HUDEP-2 (cell line): ENCODE measurements around the gene TPRN.

Experiments
- DNase-seq, 76 experiments: peaks; one replicate each; lab custom pipeline; 2025; ENCODE audit not compliant: unreplicated experiment in 76 of 76; lab: John Stamatoyannopoulos, UW

TPRN gene

DNA sequence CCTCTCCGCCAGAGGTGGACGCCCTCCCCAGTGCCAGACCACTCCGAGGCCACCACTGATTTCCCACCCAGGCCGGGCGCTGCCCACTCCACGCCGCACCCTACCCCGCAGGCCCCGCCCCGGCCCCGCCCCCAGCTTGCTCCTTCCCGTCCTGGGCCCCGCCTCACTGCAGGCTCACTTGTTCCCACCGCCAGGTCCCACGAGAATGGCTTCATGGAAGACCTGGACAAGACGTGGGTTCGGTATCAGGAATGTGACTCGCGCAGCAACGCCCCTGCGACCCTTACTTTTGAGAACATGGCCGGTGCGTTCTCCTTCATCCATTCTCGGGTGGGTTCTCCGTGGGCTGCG lies 37.2 kb downstream of the TPRN start:
- DNase-seq, result peak in 1 of 76 experiments; percentile 12

DNA sequence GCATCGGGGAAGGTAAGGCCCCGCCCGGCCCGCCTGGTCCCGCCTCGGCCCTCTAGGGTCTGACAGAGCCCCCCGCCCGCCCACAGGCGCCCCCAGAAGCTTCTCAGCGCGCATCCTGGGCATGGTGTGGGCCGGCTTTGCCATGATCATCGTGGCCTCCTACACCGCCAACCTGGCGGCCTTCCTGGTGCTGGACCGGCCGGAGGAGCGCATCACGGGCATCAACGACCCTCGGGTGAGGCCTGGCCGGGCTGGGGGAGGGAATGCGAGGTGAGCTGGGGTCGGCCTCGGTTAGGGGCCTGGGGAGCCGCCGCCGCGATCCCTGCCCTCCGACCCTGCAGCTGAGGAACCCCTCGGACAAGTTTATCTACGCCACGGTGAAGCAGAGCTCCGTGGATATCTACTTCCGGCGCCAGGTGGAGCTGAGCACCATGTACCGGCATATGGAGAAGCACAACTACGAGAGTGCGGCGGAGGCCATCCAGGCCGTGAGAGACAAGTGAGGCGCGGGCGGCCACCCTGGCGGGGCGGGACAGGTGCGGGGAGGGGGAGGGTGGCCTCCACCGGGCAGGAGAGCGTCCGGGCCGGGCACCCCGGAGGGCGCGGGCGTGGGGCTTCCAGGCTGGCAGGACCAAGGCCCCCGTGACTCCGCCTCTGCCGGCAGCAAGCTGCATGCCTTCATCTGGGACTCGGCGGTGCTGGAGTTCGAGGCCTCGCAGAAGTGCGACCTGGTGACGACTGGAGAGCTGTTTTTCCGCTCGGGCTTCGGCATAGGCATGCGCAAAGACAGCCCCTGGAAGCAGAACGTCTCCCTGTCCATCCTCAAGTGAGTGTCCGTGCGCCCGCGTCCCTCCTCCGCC lies 37.8 kb downstream of the TPRN start:
- DNase-seq, result peak in 10 of 76 experiments; percentile 4 to 31 (median 18)

DNA sequence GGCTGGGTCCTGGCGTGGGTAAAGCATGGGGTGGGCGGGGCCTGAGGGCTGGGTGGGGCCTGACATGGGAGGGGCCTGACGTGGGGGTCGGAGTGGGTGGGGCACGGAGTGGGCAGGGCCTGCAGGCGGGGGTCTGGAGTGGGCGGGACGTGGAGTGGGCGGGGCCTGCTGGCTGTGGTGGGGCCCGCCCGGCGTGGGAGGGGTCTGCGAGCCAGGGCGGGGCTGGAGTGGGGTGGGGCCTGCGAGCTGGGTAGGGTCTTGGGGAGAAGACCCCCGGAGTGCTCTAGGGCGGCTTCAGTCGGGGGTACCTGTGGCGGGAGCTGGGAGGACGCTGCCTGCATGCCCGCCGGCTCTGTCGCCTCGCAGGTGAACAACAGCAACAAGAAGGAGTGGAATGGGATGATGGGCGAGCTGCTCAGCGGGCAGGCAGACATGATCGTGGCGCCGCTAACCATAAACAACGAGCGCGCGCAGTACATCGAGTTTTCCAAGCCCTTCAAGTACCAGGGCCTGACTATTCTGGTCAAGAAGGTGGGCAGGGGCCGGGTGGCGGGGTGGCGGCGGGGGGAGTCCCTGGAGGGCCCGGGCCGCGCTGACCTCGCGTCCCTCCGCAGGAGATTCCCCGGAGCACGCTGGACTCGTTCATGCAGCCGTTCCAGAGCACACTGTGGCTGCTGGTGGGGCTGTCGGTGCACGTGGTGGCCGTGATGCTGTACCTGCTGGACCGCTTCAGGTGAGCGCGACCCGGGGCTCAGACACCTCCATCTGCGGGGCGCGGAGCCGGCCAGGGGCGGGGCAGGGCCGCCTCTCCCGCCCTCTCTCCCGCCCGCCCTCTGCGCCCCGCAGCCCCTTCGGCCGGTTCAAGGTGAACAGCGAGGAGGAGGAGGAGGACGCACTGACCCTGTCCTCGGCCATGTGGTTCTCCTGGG lies 38.7 kb downstream of the TPRN start:
- DNase-seq, result peak in 2 of 76 experiments; percentile 7 to 12

DNA sequence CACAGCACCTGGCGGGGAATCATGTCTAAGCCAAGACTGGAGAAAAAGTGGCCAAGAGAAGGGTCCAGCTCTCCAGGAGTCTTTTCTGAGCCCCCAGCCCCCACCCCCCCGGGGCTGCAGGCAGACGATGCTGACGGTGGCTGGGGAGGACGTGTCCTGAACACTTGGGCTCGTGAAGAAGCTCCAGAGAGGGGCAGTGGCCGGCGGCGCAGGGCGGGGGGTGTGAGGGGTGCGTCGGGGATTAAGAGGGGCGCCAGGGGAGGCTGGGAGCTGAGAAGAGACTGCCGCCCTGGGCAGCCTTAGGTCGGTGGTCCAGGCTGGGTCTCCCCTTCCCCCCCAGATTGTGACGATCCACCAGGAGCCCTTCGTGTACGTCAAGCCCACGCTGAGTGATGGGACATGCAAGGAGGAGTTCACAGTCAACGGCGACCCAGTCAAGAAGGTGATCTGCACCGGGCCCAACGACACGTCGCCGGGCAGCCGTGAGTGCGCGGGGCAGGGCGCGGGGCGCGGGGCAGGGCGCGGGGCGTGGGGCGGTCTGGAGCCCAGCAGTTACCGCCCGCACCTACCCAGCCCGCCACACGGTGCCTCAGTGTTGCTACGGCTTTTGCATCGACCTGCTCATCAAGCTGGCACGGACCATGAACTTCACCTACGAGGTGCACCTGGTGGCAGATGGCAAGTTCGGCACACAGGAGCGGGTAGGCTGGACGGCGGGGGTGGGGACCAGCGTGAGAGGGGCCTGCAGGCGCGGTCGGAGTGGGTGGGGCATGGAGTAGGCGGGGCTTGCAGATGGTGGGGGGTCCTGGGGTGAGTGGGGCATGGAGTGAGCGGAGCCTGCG lies 39.6 kb downstream of the TPRN start:
- no peak for DNase-seq

DNA sequence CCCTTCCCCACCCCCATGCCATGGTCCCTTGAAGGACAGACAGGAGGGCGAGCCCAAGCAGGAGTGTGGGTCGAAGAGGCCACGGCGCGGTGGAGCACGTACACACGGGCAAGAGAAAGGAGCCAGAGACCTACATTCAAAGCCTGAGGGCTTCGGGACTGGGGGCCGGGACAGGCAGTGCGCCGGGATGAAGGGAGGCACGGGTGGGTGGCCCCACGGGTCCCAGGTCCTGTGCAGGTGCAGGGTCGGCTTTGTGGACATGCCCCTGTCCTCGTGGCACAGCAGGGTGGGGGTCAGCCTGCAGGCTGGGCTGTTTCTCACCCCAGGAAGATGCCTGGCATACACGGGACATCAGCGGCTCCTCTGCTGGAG lies 40.5 kb downstream of the TPRN start:
- no peak for DNase-seq

DNA sequence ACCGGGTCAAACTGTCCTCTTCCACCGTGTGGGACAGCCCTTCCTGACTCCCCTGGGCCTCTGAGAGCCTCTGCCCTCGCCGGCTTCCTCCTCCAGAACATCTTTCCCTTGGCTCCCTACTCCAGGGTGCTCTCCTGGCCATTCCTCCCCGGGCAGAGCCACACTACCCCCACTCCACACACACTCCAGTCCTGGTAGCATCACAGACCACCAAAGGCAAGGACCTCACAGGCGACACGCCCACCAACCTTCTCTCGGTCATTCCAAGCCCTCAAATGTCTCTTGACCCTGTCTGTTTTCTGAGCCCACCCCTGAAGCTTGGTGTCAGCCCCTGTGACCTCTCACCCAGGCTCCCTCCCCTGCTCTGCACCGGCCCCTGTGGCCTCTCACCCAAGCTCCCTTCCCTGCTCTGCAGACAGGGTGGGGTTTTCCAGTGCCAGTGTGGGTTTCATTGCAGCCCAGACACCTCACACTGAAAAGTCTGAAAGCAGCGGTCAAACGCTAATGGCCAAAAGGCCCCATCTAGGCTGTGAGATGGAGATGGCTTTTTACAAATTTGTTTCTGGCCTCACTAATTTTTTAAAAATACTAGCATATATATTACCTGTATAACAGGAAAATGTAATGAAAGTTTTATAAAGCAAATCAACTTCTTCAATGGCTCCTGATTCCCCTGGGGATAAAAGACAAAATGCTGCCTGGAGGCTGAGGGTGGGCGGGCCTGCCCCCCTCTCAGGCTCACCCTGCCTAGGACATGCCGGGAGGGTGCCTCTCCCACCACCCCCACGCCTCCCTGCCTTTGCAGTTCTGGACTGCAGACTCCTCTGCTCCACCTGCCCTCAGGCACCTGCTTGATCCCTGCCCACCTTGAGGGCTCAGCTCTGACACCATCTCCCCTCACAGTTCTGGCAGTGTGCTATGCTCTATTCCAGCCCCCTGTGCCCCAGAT lies 41.2 kb downstream of the TPRN start:
- no peak for DNase-seq

DNA sequence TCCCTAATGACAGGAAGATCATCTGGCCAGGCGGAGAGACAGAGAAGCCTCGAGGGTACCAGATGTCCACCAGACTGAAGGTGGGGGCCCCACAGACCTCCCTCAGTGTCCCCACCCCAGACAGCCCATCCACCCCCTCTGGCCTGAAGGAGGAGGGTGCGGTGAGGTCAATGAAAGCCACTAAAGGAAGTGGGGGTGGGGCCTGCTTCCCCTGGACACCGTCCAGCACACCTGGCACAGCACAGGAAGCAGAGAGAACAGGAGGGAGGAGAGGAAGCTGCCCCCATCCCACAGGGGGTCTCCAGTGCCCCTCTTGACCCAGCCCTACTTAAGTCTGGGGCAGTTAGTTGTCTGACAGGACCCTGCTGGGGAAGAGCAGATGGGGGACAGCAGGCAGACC lies 41.9 kb downstream of the TPRN start:
- no peak for DNase-seq

DNA sequence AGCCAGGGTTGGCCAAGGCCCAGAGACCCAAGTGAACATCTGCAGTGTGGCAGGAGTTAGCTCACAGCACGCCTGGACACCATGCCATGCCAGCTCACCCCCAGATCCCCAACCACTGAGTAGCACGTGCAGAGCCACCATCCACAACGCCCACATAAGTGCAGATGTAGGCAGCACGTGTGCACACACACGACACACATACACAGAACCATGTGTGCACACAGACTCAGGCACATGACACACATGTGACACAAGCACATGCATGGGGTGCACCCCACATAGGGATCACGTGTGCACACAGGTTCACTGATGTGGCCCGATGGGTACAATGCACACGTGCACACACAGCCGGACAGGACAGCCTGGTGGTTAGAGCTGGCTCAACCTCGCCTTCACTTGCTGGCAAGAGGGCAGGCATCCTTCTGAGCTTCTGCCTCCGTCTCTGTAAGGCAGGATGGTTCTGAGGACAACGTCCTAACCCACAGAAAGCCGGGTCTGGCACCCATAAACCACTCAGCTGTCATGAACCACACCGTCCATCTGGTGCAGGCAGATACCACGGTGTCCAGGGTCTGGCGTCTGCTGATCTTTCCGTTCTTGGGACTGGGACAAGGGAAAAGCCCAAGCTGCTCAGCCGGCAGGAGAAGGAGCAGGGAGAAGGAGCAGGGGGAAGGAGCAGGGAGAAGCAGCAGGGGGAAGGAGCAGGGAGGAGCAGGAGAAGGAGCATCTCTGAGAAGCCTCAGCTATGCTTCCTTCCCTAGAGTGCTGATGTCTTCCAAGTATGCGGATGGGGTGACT lies 42.7 kb downstream of the TPRN start:
- DNase-seq, result no peak

DNA sequence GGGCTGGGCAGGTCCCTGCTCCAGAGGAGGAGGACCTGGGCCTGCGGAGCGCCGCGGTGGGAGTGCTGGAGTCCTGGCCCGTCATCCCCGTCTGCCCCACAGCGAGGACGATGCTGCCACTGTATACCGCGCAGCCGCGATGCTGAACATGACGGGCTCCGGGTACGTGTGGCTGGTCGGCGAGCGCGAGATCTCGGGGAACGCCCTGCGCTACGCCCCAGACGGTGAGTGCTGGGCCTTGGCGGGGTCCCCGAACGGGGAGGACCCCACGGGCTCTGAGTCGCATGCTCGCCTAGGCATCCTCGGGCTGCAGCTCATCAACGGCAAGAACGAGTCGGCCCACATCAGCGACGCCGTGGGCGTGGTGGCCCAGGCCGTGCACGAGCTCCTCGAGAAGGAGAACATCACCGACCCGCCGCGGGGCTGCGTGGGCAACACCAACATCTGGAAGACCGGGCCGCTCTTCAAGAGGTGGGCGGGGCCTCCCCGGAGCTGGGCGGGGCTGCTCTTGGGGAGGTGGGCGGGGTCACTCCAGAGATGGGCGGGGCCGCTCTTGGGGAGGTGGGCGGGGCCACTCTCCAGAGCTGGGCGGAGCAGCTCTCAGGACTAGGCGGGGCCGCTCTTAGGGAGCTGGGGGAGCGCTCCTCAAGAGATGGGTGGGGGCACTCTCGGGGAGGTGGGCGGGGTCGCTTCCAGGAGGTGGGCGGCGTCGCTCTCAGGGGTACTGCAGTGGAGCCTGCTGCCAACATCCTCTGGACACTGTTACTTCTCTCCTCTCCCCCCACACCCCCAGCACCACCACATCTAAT lies 43.8 kb downstream of the TPRN start:
- peak in 62 of 76 experiments; percentile 12 to 77 (median 59) for DNase-seq

DNA sequence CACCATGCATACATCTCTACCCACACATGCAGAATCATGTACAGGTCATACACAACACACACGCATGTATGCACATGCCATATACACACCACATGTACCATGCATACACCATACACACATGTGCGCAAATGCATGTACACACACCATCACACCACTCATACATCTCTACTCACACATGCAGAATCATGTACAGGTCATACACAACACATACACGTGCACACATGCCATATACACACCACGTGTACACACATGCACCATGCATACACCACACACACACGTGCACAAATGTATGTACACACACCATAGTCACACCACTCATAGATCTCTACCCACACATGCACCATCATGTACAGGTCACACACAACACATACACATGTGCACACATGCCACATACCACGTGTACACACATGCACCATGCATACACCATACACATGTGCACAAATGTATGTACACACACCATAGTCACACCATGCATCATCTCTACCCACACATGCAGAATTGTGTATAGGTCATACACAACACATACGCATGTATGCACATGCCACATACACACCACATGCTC lies 47.6 kb downstream of the TPRN start:
- DNase-seq, result no peak

DNA sequence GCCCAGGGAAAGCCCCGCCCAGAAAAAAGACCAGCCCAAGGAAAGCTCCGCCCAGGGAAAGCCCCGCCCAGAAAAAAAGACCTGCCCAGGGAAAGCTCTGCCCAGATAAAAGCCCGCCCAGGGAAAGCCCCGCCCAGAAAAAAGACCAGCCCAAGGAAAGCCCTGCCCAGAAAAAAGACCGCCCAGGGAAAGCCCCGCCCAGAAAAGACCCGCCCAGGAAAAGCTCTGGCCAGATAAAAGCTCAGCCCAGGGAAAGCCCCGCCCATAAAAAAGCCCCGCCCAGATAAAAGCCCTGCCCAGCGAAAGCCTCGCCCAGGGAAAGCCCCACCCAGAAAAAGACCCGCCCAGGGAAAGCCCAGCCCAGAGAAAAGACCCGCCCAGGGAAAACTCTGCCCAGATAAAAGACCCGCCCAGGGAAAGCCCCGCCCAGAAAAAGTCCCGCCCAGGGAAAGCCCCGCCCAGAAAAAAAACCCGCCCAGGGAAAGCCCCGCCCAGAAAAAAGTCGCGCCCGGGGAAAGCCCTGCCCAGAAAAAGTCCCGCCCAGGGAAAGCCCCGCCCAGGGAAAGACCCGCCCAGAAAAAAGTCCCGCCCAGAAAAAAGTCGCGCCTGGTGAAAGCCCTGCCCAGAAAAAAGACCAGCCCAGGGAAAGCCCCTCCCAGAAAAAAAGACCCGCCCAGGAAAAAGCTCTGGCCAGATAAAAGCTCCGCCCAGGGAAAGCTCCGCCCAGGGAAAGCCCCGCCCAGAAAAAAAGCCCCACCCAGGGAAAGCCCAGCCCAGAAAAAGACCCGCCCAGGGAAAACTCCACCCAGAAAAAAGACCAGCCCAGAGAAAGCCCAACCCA lies 49.7 kb downstream of the TPRN start:
- DNase-seq, result peak in 74 of 76 experiments; percentile 23 to 97 (median 86)

DNA sequence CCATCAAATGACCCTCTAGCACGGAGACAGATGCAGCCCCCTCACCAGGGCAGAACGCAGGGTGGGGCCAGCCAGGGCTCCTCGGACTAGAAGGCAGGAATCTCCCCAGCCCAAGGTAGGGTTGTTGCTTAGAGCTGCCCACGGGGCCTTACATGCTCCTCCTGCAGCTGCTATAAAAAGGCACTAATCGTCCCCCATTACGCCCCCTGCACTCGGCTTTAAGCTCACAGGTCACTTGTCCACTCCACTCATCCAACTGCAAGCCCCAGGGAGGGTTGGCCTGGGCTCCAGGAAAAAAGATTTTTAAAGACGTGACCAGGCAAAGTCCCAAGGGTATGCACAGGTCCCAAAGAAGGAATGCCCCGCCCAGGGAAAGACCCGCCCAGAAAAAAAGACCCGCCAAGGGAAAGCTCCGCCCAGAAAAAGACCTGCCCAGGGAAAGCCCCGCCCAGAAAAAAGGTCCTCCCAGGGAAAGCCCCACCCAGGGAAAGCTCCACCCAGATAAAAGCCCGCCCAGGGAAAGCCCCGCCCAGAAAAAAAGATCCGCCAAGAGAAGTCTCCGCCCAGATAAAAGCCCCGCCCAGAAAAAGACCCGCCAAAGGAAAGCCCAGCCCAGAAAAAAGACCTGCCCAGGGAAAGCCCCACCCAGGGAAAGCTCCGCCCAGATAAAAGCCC lies 50.5 kb downstream of the TPRN start:
- DNase-seq, result peak in 7 of 76 experiments; percentile 65 to 93 (median 87)

DNA sequence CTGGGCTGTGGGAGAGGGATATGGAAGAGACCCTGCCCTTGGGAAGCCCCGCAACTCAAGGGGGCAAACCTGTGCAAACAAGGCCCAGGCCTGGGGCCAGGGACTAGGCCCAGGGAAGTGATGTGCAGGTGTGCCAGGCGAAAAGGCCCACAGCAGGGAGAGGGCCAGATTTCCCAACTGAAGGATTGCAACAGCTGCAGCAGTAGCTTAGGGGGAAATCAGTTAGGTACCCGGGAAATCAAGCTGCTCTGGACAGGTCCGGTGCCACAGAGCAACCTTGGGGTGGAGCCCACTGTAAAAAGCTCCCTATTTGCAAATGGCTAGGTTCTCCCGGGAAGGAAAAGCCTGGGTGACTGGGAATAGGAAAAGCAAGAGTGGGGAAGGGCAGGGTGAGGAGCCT lies 51.2 kb downstream of the TPRN start:
- no peak for DNase-seq

DNA sequence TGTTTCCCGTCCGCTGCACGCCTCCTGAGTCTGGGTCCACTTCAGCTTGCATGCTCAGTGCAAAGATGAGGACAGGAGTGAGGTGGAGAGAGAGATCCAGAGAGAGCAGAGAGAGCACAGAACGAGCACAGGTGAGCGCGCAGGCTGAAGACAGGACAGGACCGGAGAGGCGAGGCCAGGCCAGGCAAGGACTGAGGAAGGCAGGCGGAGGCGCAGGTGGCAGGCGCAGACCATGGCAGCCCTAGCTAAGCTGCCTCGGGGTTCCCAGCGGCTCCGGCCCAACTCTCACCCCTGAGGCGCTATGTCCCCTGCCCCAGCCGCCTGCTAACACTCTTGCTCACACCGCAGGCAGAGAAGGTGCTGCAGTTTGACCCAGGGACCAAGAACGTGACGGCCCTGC lies 51.9 kb downstream of the TPRN start:
- no peak for DNase-seq

DNA sequence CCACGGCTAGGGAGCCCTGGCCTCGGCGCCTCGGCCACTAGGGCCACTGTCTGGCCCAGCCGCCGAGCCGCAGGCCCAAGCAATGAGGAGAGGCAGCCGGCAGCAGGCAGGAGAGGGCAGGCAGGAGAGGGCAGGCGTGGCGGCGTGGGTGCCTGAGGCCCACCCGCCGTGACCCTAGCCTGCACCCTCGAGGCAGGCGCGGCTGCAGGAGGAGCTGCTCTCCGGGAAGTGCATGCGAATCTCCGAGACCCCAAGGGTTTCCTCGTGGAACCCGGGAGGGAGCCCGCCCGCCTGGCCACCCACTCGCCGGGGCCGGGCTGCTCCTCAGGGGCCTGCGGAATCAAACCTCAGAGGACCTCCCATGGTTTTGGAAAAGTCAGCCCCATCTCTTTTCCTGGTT lies 52.3 kb downstream of the TPRN start:
- DNase-seq, result no peak

DNA sequence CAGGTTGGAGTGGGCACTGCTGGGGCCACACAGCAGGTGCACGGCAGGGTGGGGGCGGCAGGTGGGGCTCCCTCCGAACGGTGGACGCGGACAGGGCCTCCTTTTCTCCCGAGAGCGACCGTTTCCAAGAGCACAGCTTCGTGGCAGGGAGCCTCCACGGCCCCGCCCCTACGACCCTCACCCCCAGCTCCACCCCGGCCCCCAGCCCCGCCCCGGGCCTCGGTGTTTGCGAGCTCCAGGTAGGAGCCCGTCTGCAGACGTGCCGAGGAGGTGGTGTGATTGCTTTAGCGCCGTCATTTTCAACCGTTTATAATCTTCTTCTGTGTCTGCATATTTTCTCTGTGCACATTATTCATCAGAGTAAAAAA lies 52.8 kb downstream of the TPRN start:
- DNase-seq, result no peak
